ENCODE data around the gene ISM1.
"Not testable (repeated sequence)": the region's sequence is repeated elsewhere in the genome, so short reads cannot be mapped to it uniquely, and the experiment has no call there.

Gene ISM1

GRCh38 chr20:13221673-13222318 lies 722 bp downstream of the ISM1 start:
- peak in 1 of 2 donors; percentile 35 for DNase-seq (ENCODE audit: low read depth in 2 of 2)

GRCh38 chr20:13222319-13222716 lies 1.2 kb downstream of the ISM1 start:
- no peak for DNase-seq (ENCODE audit: low read depth in 2 of 2)

GRCh38 chr20:13223736-13224520 lies 2.9 kb downstream of the ISM1 start:
- no peak for DNase-seq (ENCODE audit: low read depth in 2 of 2)

- DNase-seq (ENCODE audit: low read depth in 2 of 2) = no peak
Observed at GRCh38 chr20:13226367-13226766, 5.3 kb downstream of the ISM1 start.

- DNase-seq (ENCODE audit: low read depth in 2 of 2) = no peak
Observed at GRCh38 chr20:13228771-13229170, 7.7 kb downstream of the ISM1 start.

- no peak for DNase-seq (ENCODE audit: low read depth in 2 of 2)
Observed at GRCh38 chr20:13229538-13229937, 8.5 kb downstream of the ISM1 start.

- no peak for DNase-seq (ENCODE audit: low read depth in 2 of 2)
Observed at GRCh38 chr20:13231031-13231752, 10.1 kb downstream of the ISM1 start.

- no peak for DNase-seq (ENCODE audit: low read depth in 2 of 2)
Observed at GRCh38 chr20:13232999-13233398, 11.9 kb downstream of the ISM1 start.

- no peak for DNase-seq (ENCODE audit: low read depth in 2 of 2)
Observed at GRCh38 chr20:13234961-13235360, 13.9 kb downstream of the ISM1 start.

GRCh38 chr20:13236360-13236759 lies 15.3 kb downstream of the ISM1 start:
- DNase-seq (ENCODE audit: low read depth in 2 of 2) = not testable (repeated sequence)

GRCh38 chr20:13236990-13237720 lies 16.1 kb downstream of the ISM1 start:
- no peak for DNase-seq (ENCODE audit: low read depth in 2 of 2)

GRCh38 chr20:13238001-13238653 lies 17.1 kb downstream of the ISM1 start:
- DNase-seq (ENCODE audit: low read depth in 2 of 2) = no peak

GRCh38 chr20:13243826-13244376 lies 22.8 kb downstream of the ISM1 start:
- DNase-seq (ENCODE audit: low read depth in 2 of 2) = no peak

GRCh38 chr20:13245250-13245723 lies 24.2 kb downstream of the ISM1 start:
- no peak for DNase-seq (ENCODE audit: low read depth in 2 of 2)

- no peak for DNase-seq (ENCODE audit: low read depth in 2 of 2)
Observed at GRCh38 chr20:13249118-13249797, 28.2 kb downstream of the ISM1 start.

- DNase-seq (ENCODE audit: low read depth in 2 of 2) = no peak
Observed at GRCh38 chr20:13249798-13250170, 28.7 kb downstream of the ISM1 start.

- no peak for DNase-seq (ENCODE audit: low read depth in 2 of 2)
Observed at GRCh38 chr20:13250251-13250650, 29.2 kb downstream of the ISM1 start.

- no peak for DNase-seq (ENCODE audit: low read depth in 2 of 2)
Observed at GRCh38 chr20:13251106-13251903, 30.2 kb downstream of the ISM1 start.

- DNase-seq (ENCODE audit: low read depth in 2 of 2) = no peak
Observed at GRCh38 chr20:13251904-13252297, 30.8 kb downstream of the ISM1 start.

GRCh38 chr20:13255356-13255755 lies 34.3 kb downstream of the ISM1 start:
- DNase-seq (ENCODE audit: low read depth in 2 of 2) = no peak

Data from stimulated activated CD8-positive, alpha-beta memory T cell treated with anti-CD3 and anti-CD28 coated beads, Interleukin-2, amount 100 ng/mL, for 1 hour (primary cell).